T-helper 1 cell treated with Interleukin-12 subunit alpha and Interleukin-12 subunit beta and Interleukin-4 antibody, amounts not matched to agents 30 ng/mL and 1 ng/mL, for 36 hours (primary cell): Measurements from ENCODE around the gene ZNF540. TPM values are rescaled to one million over a fixed set of nuclear protein-coding genes. Genes with fewer than 3 reads are reported as not detected.

Experiments used
- intact Hi-C: fragments of 100-400 bp; cut with micrococcal nuclease; formaldehyde crosslinking; loops from one replicate; pipeline ENCODE4 v1.15.1; 2024
- total RNA-seq: library from RNA; stranded (reverse); gene quantifications from 2 replicates; pipeline ENCODE4 v1.2.3, GENCODE V29; 2022

The ZNF540 gene
- total RNA-seq, result 0.44 and 0.93 TPM in 2 replicates

DNA sequence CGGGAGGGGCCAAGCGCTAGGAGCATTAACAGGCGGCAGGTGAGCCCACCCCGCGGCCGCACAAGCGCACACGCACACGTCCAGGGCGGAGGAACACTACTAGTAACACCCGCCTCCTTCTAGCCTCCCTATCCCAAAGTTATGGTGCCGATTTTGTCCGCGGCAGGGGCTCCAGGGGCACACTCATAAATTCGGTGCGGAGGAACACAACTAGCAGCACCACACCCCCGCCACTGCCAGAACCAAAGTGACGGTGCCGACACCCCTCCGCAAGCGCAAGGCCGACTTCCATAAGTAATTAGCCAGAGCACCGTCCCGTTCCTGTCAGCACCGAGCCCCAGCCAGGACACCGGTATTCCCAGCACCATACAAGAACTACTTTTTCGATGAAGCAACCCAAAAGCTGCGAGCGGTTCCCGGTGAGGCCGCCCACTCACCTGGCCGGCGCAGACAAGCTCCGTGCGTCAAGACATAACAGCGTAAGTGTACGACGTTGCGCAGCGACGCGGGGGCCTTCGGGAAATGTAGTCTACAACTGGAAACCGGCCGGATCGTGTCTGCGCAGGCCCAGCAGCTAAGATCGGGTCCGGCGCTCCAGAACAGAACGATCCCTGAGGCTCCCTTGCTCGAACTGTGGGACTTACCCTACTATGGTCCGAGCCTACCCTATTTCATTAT, at the start of gene ZNF540, which contains the start of gene ZNF571:
TSS of gene ZNF540 (plus strand) at position 573 of the 678 bp plus-strand sequence. CDS start 3,572 bp downstream, outside the sequence.
TSS of gene ZNF571 (minus strand) at position 489 of the 678 bp plus-strand sequence. CDS start 8,116 bp downstream, outside the sequence.
- intact Hi-C loops, result loop anchor here (1.0 to 5.0 kb wide), 14 partner anchors 61 to 1467 kb away; partner anchors contain the start of genes ZFP30, ZFP82, ZNF345 and ZNF420

- intact Hi-C loops, result loop anchor here (1.0 to 10.0 kb wide), 3 partner anchors 82 to 237 kb away; partner anchors contain the start of genes ZNF527 and ZNF570
These were observed 43.3 kb upstream of the ZNF540 start for GRCh38 chr19:37551129-37551993.

GRCh38 chr19:37563518-37563917, 31.2 kb upstream of the ZNF540 start:
- intact Hi-C loops, result no loop called here

DNA sequence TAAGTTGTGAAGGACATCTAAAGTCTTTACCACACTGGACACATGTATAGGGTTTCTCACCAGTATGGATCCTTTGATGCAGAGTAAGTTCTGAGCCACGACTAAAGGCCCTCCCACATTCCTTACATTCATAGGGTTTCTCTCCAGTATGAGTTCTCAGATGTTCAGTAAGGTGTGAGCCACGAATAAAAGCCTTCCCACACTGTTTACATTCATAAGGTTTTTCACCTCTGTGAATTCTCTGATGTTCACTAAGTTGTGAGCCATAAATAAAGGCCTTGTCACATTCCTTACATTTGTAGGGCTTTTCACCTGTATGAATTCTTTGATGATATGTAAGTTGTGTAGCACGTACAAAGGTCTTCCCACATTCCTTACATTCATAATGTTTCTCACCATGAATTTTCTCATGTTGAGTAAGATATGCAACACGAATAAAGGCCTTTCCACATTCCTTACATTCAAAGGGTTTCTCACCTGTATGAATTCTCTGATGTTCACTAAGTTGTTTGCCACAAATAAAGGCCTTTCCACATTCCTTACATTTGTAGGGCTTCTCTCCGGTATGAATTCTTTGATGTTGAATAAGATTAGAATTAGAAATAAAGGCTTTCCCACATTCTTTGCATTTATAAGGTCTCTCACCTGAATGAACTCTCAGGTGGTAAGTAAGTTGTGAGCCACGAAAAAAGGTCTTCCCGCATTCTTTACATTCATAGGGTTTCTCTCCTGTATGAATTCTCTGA, 29.9 kb upstream of the ZNF540 start:
- intact Hi-C loops, result no loop called here

DNA sequence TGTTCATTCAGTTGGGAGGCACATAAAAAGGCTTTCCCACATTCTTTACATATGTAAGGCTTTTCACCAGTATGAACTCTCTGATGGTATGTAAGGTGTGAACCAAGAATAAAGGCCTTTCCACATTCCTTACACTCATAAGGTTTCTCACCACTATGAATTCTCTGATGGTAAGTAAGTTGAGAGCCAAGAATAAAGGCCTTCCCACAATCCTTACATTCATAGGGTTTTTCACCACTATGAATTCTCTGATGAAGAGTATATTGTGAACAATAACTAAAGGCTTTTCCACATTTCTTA, 29.4 kb upstream of the ZNF540 start:
- intact Hi-C loops, result no loop called here

DNA sequence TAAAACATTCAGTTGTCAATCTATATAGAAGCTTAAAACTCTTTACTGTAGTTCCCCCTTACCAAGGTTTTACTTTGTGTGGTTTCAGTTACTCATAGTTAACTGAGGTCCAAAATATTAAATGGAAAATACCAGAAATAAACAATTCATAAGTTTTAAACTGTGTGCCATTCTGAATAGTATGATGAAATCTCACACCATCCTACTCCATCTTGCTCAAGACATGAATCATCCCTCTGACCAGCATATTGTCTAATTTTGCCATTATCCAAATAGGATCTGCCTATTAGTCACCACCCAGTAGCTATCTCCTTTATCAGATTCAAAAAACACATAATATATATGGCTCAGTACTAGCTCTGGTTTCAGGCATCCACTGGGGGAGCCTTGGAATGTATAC, 22.5 kb upstream of the ZNF540 start:
- intact Hi-C loops, result no loop called here

DNA sequence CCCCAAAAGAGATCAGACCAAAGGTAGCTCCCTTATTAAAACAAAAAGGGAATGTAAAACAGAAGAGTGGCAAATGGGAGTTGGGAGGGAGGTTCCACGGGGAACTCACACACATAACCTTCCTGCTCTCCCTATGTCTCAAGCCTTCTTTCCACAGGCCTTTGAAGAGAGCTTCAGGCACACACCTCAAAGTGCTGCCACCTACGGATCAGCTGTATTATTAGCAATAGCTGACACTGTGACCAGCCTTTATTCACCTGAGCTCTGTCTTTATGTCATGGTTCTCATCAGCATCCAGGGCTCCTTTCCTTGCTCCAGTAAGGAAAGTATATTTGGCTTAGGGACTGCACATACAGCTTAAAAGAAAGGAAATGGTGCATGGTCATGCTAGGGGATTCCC, 11.3 kb upstream of the ZNF540 start:
- intact Hi-C loops, result no loop called here

DNA sequence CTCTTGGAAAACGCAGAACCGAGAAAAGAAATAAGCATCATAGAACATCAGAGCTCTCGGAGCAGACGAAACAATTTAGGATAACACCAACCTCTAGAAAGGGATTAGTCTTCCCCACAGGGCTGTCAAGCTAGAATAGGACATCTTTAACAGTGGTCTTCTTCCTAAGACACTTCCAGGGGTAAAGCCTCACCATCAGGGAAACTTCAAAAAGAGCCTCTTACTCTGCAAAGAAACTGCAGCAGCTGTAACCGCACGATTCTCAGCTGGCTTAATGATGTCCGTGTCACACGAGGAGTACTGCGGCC, 726 bp upstream of the ZNF540 start:
- intact Hi-C loops, result loop anchor here (1.0 to 5.0 kb wide), 14 partner anchors 61 to 1467 kb away; partner anchors contain the start of genes ZFP30, ZFP82, ZNF345 and ZNF420

DNA sequence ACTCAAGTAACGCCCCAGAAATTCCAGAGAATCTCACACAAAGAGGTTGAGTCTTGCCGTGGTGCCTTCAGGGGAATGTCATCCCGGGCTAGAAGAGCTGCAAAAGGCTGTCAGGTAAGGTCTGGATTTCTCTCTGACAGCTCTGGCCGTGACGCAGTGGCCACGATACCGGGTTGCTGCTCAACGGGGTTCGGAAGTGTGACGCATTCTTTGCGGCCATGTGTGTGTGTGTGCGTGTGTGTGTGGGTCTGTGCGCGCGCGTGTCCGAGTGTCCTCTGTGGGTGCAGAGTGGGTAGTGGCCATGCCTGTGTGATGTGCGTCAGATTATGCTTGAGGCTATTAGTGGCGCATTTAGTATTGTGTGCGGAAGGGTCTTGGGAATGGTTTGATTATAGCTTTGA, 306 bp downstream of the ZNF540 start:
- intact Hi-C loops, result loop anchor here (1.0 to 5.0 kb wide), 14 partner anchors 60 to 1468 kb away; partner anchors contain the start of genes ZFP30, ZFP82, ZNF345 and ZNF420

- intact Hi-C loops, result no loop called here
These were observed 40.7 kb downstream of the ZNF540 start for GRCh38 chr19:37635076-37636056.

DNA sequence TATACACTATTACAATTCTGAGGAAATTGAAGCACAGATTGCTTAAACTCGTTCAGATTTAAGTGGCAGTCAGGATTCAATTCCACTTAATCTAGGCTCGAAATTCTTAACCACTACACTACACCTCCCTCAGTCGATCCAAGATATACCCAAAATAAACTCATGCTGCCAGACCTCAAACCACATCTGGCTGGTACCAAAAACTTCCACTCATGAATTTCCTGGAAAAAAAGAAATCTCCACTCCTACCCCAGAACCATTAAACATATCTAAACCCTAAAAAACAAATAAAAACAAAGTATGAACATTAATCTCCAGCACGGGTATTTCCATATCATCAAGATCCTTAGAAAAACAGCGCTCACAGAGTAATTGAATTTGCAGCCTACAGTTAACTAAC, 59.4 kb downstream of the ZNF540 start:
- intact Hi-C loops, result loop anchor here (2.0 to 10.0 kb wide), 7 partner anchors 39 to 1439 kb away; partner anchors contain the start of genes ZNF146, ZNF529, ZNF565 and ZNF566

DNA sequence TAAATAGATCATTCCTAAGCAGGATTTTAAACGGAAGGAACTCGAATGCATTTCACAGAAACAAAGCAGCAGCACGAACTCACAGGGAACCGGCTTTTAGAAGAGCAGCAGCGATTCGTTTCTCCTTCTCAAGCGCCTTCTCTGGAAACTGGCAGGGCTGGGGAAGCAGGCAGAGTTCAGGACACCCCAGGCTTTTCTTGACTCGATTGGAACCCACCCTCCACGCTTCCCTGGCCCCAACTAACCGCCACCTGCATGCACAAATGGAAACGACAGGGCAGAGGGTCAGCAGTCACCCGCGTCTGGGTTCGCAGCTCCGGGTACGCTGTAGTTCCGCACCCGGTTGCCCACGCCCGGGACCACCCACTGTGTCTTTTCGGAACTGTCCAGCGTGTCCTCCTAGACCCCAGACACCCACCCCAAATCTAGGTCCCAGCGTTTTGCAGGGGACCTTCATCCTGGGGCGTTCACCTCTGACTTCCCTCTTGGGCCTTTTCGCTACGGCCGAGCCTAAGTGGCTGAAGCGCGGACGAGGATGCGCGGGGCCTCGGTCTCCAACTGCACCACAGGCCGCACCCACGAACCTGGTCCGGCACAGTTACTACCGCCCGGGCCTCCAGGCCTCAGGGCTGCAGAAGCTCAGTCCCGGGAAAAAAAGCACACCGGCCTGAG, 60.1 kb downstream of the ZNF540 start:
- intact Hi-C loops, result loop anchor here (1.0 to 10.0 kb wide), 16 partner anchors 38 to 1527 kb away; partner anchors contain the start of genes SIPA1L3, WDR87, ZNF146 and ZNF260

DNA sequence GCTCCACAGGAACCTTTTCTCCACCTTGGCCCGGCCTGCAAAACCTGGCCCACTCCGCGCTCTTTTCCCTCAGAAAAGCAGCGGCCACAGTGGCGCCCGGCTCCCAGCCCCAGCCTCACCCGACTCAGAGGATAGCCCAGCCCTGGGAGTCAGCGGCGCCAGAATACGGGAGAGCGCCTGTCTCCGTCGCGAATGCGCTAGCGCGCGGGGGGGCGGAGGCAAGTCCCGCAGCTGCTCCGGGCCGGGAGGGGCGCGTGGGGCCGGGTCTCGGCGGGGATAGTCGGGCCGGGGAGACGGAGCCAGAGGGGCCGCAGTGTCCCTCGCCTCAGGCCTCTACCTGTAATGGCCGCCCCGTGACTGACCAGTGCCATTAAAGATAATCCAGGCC, 60.6 kb downstream of the ZNF540 start, which contains the start of gene ZFP30:
TSS of gene ZFP30 (minus strand) at position 165 of the 388 bp plus-strand sequence. CDS start 7,643 bp downstream, outside the sequence.
- intact Hi-C loops, result loop anchor here (1.0 to 10.0 kb wide), 16 partner anchors 38 to 1528 kb away; partner anchors contain the start of genes SIPA1L3, WDR87, ZNF146 and ZNF260

DNA sequence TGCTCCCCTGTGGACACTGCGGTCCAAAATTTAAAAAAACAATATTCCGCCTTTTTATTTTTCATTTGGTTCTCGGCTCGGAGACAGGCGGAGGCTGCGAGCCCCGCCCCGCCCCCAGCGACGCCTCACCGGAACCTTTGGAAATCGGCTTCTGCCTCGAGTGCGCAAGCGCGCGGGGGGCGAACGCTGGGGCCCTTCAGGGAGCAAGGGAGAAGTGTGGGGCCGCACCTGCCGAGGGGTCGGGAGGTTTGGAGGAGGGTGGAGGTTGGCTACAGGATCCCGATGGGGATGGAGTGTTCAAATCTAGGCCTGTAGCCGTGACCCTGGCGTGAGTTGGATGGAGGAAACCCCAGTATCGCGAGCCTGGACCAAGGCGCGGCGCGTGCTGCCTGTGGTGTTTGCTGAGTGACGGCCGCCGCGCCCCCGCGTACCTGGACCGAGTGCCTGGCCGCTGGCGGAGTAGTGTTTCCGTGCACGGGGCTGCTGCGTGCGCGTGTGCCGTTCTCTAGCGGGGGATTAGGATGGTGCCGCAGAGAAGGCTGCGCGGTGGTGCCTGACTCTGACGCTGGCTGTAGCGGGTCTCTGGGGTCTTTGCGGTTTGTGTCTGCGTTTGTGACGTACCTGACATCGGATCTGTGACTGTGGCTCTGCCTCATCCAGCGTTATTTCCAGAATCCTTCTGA, 61.2 kb downstream of the ZNF540 start:
- intact Hi-C loops, result loop anchor here (1.0 to 10.0 kb wide), 18 partner anchors 37 to 1529 kb away; partner anchors contain the start of genes SIPA1L3, WDR87, ZNF146 and ZNF260

DNA sequence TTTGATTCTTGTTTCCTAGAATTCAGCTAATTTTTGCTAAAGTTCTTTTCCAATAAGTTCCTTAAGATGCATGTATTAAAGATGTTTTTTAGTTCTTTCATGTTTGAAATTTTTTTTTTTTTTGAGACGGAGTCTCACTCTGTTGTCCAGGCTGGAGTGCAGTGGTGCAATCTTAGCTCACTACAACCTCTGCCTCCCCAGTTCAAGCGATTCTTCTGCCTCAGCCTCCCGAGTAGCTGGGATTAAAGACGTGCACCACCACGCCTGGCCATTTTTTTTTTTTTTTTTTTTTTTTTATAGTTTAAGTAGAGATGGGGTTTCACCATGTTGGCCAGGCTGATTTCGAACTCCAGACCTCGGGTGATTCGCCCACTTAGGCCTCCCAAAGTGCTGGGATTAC, 62.5 kb downstream of the ZNF540 start:
- intact Hi-C loops, result loop anchor here (5.0 to 10.0 kb wide), 6 partner anchors 250 to 1530 kb away; partner anchors contain the start of genes SIPA1L3, WDR87, ZNF146 and ZNF565
